HCEC 1CT (cell line): Measurements from ENCODE around the gene PDK2.
"Not testable (repeated sequence)": the region's sequence is repeated elsewhere in the genome, so short reads cannot be mapped to it uniquely, and the experiment has no call there.

Source experiments
- DNase-seq: peaks from one replicate; pipeline ENCODE4 v3.0.0-alpha.2; 2017

PDK2 gene

DNA sequence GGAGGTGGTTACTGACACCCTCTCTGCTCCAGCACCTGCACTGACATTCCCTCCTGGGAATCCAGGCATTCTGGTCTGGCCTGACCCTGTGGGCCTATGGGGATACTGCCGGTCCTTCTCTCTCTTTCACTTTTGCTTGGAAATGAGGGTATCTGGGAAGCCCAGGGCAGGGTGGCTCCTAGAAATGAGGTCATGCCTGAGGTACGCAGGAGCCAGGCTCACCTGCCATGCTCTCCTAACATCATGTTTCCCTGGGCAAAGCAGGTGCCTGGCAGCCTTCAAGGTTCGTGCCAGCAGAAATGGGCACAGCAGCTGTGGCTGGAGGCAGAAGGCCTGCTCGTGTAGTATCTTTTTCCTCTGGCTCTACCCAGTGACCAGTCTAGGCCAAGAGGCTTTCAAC, 35.9 kb upstream of the PDK2 start:
- no peak for DNase-seq

DNA sequence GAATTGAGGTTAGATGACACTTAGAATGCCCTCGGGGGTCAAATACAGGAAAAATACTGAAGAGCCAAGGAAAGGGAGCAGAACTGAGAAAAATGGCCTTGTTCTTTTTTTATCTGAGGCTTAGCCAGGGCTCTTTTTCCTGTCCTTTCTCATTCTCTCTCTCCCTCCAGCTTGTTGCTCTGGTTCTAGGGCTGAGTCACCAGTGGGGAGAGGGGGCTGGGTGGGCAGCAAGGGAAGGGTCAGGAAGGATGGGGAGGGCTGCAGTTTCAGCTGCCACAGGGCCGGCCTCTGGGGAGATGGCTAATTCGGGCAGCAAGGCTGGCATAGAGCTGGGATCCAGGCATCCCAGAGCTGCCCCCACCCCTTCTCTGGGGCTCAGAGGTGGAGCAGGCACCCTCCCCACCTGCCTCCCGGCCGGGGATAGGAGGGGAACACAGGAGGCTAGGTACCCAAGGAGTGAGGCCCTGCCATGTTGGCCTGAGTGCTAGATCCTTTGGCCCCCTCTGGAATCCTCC, 35.3 kb upstream of the PDK2 start:
- DNase-seq = peak; percentile 46

DNA sequence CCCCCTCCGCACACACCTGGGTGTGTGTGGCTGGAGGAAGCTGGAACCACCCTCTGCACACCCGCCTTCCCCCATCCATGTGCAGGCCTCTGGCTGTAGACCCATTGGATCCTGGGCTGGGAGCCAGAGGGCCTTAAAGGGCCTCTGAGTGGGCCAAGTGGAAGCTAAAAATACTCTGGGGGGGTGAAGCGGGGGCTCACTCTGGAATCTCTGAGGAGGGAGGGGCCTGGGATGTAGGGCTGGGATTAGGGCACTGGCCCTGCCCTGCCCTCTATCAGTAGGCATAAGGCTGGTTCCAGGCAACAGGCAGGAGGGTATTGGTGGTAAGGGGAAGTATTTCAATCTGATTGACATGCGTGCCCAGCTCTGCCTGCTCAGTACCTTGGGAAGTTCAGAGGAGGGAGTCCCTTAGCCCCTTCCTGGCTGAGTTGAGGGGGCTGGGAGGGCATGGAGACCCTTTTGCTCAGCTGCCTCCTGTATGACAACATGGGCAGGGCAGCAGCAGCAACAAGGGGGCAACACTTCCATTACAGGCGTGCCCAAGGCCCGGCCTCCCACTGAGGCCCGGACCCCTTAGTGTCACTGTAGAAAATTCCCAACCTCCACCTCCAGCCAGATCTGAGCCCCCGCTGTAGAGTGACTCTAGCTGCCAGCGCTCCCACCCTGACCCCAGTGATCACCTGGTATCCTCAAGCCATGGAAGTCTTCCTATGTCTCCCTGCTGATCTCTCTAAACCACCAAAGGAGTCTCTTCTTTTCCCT, 34.0 kb upstream of the PDK2 start:
- peak; percentile 76 for DNase-seq

- DNase-seq = not testable (repeated sequence)
Observed at GRCh38 chr17:50061713-50062045, 33.5 kb upstream of the PDK2 start.

GRCh38 chr17:50062293-50063243, 32.6 kb upstream of the PDK2 start:
- DNase-seq = peak; percentile 84

DNA sequence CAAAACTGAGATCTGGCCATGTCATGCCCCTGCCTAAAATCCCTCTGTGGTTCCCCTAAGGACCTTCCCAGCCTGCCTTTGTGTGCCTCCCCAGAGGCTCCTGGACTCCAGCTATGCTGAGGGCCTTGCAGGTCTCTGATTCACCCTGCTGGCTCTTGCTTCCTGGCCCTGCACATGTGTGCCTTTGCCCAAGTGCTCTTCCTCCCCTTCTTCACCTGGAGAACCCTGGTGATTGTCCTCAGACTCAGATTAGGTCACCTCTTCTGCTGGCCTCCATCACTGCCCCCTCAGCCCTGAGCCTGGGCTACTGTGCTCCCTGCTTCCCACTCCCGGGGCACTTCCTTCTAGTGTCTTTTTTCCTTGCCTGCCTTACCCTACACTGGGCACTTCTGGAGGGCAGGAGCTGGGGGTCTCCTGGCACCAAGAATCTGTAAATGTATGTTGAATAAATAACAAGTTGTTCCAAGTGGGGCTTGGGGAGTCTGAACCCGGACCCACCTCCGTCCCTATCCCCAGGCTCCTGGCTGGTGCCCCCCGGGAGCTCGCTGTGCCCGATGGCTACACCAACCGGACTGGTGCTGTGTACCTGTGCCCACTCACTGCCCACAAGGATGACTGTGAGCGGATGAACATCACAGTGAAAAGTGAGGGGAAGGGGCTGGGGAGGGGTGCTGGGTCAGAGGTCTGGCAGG, 31.4 kb upstream of the PDK2 start:
- DNase-seq = peak; percentile 49

DNA sequence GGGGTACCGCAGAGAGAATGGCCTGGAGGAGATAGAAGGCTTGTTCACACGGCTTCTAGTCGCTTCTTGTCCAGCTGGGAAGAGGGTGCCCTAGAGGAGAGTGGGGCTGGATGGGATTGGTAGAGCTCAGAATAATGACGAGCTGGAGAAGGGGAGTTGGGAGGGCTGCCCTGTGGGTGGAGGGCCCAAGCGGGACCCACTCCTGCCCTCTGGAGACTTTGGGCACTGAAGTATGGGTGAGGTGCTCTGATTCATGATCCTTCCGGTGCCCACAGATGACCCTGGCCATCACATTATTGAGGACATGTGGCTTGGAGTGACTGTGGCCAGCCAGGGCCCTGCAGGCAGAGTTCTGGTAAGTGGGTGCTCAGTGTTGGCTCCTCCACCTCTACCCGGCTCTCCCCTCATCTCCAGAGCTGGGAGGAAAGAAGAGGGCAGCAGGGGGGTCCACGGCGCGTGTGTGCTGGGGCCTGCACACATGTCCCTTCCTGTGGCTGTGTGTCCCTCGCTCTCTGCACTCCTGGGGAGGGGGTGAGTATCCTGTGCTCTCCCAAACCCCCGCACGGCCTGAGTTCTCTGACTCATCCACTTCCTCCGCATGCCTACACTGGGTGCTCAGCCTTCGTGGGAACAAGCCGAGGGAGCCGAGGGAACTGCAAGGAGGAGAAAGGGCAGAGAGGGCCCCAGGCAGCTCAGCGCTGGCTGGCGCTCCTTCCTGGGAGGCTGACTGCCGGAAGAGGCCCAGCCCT, 30.7 kb upstream of the PDK2 start:
- peak; percentile 99 for DNase-seq

- no peak for DNase-seq
Observed at GRCh38 chr17:50065056-50065455, 30.1 kb upstream of the PDK2 start.

DNA sequence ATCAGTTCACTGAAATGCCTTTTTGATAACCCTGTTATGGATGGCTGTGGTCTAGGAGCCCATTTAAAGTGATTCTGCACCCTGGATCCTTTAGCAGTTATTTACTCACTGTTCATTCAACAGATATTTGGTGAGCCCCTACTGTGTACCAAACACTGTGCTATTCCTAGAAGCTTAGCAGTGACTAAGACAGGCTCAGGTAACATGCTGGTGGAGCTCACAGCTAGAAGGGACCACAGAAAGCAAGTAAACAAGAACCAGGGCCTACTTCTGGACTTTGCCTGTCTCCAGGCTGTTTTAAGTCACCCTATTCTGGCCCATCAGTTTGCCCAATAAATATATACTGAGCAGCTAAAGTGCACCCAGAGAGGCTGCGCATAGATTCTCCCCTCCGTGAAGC, 28.2 kb upstream of the PDK2 start:
- no peak for DNase-seq

- DNase-seq = no peak
Observed at GRCh38 chr17:50067996-50068395, 27.2 kb upstream of the PDK2 start.

- no peak for DNase-seq
Observed at GRCh38 chr17:50070908-50071680, 24.1 kb upstream of the PDK2 start.

DNA sequence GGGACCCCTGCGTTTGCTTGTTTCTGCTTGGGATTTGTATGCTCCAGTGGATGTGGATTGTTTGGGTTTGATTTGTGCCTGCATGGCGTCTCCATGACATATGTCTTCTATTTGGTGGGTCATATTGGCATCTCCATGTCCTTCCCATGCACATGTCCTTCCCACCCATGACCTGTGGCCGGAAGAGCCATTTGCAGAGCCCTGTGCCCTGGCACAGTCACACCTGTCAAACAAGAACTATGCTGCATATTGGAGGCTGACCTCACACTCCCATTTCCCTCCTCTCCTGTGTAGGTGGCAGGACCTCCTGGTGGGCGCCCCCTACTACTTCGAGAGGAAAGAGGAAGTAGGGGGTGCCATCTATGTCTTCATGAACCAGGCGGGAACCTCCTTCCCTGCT, 23.5 kb upstream of the PDK2 start:
- DNase-seq = no peak

DNA sequence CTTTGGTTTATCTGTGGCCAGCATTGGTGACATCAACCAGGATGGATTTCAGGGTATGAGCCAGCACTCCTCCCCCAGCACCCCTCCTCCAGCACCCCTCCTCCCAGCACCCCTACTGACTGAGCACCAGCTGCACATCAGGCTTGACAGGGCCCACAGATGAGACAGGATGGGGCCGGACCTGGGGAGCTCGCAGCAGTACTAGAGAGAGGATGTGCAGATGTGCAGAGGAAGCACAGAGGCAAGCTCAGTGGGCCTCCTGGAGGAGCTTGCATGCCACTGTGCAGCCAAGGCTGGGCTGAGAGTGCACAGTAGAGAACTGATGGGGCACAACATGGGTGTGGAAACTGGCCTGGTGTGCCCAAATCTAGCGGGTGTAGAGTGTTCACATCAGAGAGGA, 23.0 kb upstream of the PDK2 start:
- DNase-seq = peak; percentile 41

GRCh38 chr17:50072925-50073324, 22.2 kb upstream of the PDK2 start:
- no peak for DNase-seq

DNA sequence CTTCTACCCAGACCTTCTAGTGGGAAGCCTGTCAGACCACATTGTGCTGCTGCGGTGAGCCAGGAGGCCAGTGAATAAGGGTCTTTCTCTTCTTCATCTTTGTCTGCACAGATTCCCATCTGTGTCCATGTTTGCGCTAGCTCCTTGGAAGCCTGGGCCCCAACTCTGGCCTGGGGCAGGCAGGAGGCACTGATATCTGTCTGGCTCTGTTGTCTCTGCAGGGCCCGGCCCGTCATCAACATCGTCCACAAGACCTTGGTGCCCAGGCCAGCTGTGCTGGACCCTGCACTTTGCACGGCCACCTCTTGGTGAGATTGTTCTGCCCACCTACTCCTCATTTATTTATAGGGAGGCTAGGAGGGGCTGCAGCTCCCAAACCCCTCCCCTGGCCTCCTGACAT, 20.9 kb upstream of the PDK2 start:
- DNase-seq = no peak

DNA sequence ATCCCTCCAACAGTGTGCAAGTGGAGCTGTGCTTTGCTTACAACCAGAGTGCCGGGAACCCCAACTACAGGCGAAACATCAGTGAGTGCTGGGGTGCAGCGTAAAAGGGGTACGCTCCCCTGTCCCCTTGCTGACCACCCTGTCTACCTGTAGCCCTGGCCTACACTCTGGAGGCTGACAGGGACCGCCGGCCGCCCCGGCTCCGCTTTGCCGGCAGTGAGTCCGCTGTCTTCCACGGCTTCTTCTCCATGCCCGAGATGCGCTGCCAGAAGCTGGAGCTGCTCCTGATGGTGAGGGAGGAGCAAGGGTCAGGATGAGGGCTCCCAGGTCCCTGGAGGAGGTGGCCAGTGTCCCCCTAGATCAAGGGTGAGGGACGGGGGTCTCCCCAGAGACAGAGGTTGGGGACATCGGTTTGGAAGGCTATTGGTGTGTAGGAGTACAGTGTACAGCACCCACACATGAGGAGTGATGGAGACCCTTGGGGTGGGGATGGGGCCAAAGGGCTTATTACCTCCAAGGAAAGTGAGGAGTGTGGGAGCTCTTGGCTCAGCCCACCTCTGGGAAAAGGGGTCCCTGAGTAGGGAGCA, 19.6 kb upstream of the PDK2 start:
- no peak for DNase-seq

DNA sequence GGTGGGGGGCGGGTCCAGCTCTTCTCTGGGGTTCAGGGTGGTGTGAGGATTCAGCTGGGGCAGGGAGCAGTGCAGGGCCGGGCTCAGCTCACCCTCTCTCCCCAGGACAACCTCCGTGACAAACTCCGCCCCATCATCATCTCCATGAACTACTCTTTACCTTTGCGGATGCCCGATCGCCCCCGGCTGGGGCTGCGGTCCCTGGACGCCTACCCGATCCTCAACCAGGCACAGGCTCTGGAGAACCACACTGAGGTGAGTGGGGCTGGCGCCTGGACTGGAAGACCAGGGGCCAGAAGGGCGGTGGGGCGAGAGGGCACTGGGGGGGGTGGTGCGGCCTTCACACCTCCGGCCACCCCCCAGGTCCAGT, 18.9 kb upstream of the PDK2 start:
- no peak for DNase-seq

DNA sequence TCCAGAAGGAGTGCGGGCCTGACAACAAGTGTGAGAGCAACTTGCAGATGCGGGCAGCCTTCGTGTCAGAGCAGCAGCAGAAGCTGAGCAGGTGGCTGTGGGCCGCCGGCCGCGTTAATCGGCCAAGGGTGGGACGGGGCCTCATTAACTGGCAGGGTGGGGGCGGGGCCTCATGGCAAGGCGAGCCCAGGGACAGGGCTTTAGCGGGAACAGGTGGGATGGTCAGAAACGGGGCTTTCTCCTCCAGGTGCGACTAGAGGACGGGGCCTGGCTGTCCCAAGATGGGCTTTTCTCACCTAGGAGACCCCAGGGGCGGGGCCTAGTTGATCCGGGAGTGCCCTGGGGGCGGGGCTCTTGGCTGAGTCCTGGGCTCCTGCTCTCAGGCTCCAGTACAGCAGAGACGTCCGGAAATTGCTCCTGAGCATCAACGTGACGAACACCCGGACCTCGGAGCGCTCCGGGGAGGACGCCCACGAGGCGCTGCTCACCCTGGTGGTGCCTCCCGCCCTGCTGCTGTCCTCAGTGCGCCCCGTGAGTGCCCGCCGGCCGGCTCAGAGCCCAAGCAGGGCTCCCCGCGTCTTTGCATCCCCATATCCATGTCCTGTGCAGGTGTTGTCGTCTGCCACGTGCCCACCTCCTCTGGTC, 18.4 kb upstream of the PDK2 start:
- DNase-seq = no peak

- DNase-seq = no peak
Observed at GRCh38 chr17:50078430-50078829, 16.7 kb upstream of the PDK2 start.

GRCh38 chr17:50079334-50080095, 15.6 kb upstream of the PDK2 start:
- no peak for DNase-seq
